Renal pelvis (tissue), 12 donors: ENCODE results near the gene CXCL8. TPM values are rescaled to one million over a fixed set of nuclear protein-coding genes. Genes with fewer than 3 reads are reported as not detected.
"Not testable (repeated sequence)": the region's sequence is repeated elsewhere in the genome, so short reads cannot be mapped to it uniquely, and the experiment has no call there.

Experiments used
- DNase-seq: peaks from one replicate; pipeline ENCODE4 v3.0.0-alpha.2; 2013
- long read RNA-seq, 16 experiments: transcript quantifications; one replicate each; lab custom pipeline, GENCODE V29; 2026
- polyA plus RNA-seq, 3 donors: library from polyadenylated mRNA; unstranded; fragments of 120-200 nt; gene quantifications; one replicate each; pipeline ENCODE4 v1.2.1, GENCODE V29; 2013; ENCODE audit not compliant: insufficient read length in 3 of 3

The CXCL8 gene
- under 1 TPM in 2 of 3 donors, not detected in 1; 0.17 to 0.31 TPM for polyA plus RNA-seq
- long read RNA-seq, donor 1 = 0 reads
- long read RNA-seq, donor 2 = 0 reads
- long read RNA-seq, donor 3 = 0 reads
- long read RNA-seq, donor 4 = 0 reads
- long read RNA-seq, donor 5 = 0 reads
- long read RNA-seq, donor 6 = 0 reads
- long read RNA-seq, donor 7 = 0 reads
- long read RNA-seq, donor 8, partial matches to known transcripts = 0 of 2 reads
- long read RNA-seq, donor 8, other reads (novel, unspliced or antisense) = 0 of 2 reads
- long read RNA-seq, donor 9, partial matches to known transcripts = 0 of 1 reads
- long read RNA-seq, donor 9, other reads (novel, unspliced or antisense) = 0 of 1 reads
- long read RNA-seq, donor 10, partial matches to known transcripts = 0 of 1 reads
- long read RNA-seq, donor 10, other reads (novel, unspliced or antisense) = 0 of 1 reads
- long read RNA-seq, donor 11 = 0 reads
- long read RNA-seq, donor 12, partial matches to known transcripts = 0 of 1 reads
- long read RNA-seq, donor 12, other reads (novel, unspliced or antisense) = 0 of 1 reads
- long read RNA-seq, donor 13 = 0 reads
- long read RNA-seq, donor 14 = 0 reads
- long read RNA-seq, donor 15 = 0 reads
- long read RNA-seq, donor 16 = 0 reads

DNA sequence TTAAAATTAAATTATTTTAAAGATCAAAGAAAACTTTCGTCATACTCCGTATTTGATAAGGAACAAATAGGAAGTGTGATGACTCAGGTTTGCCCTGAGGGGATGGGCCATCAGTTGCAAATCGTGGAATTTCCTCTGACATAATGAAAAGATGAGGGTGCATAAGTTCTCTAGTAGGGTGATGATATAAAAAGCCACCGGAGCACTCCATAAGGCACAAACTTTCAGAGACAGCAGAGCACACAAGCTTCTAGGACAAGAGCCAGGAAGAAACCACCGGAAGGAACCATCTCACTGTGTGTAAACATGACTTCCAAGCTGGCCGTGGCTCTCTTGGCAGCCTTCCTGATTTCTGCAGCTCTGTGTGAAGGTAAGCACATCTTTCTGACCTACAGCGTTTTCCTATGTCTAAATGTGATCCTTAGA is at the start of gene CXCL8:
Gene CXCL8, plus strand, starts transcription at position 217 of the 426 bp plus-strand sequence. Its CDS starts 90 bp downstream, at position 307.
- peak; percentile 17 for DNase-seq

DNA sequence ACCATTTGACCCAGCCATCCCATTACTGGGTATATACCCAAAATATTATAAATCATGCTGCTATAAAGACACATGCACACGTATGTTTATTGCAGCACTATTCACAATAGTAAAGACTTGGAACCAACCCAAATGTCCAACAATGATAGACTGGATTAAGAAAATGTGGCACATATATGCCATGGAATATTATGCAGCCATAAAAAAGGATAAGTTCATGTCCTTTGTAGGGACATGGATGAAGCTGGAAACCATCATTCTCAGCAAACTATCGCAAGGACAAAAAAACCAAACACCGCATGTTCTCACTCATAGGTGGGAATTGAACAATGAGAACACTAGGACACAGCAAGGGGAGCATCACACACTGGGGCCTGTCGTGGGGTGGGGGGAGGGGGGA is 49.2 kb upstream of the CXCL8 start:
- not testable (repeated sequence) for DNase-seq

DNA sequence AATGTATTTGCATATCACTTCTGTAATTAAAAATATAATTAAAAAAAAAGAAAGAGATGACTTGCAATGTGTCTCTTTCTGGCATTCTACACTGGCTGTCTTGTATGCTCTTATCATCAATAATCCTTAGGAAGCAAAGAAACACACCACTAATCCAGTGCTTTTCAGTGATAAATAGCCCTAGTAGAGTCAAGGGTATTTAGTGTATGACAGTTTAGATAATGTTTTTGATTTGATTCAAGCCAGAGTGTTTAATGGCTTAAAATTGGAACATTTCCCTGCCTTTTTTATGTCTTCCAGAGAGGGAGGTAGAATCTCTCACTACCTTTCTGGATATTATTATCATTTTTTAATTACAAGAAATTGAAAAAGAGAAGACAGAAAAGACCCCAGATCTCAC is 48.6 kb upstream of the CXCL8 start:
- DNase-seq = no peak

DNA sequence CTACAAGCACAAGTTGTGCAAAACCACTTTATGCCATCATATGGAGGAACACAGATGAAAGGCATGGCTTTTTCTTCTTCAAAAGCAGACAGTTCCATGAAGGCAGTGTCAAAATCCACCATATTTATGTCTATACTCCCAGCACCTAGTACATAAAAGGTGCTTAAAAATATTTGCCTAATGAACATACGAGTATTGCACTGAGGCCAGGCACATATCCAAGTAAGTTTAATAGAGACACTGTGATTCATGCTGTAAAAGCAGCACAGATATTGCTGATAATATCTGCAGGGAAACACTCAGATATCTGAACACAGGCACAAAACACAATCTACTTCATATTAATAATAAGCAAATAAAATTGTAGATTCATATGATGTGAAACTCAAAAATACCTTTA is 48.1 kb upstream of the CXCL8 start:
- no peak for DNase-seq

DNA sequence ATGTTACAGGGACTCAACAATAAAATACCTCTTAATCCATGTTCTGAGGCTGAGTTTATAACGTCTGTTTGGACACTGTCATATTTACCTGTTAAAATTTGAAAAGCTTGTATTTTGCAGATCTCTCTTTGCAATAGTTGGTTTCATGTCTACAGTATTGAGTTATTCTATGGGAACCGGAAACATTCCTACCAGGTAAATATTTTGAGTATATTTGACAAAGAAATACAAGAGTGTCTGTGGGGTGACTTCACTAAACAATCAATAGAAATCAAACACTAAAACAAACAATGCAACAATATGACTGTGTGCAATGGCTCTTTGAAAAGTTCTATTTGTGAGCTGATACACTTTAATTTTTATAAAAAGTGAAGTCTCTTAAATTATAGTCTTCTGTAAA is 47.7 kb upstream of the CXCL8 start:
- DNase-seq = no peak

DNA sequence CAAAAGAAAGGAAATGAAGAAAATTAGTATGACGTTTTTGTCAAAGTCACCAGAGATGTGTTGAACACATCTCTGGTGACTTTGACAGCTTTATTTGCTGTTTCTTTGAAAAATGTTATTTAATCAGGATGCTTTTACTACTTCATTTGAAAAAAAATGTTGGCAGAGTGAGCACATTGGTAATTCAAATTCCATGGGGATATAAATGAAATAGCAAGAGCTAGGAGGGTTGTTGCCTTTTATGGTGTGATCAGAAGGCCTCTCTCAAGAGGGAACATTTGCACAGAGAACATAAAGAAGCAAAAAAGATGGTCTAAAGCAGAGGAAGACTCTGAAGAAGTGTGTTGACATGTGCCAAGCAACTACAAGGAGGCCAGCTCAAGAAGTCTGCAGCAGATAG is 46.6 kb upstream of the CXCL8 start:
- DNase-seq = no peak

DNA sequence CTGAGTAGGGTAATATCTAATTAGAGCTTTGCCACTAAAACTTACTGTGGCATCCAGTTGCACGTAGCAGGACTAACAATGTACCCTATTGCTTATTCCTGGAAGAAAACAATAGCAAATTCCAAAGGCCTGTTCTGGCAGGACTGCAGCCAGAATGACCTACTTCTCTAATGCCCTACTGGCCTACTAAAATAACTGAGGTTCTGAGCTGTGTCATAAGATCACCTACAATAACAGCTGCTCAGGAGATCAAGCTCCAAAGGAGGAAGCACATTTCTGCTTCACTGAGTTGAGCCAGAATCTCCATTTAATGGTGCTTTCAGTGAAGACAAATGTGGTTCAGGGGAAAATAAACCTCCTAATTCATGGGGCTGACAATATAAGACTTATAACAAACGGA is 42.2 kb upstream of the CXCL8 start:
- peak; percentile 72 for DNase-seq

DNA sequence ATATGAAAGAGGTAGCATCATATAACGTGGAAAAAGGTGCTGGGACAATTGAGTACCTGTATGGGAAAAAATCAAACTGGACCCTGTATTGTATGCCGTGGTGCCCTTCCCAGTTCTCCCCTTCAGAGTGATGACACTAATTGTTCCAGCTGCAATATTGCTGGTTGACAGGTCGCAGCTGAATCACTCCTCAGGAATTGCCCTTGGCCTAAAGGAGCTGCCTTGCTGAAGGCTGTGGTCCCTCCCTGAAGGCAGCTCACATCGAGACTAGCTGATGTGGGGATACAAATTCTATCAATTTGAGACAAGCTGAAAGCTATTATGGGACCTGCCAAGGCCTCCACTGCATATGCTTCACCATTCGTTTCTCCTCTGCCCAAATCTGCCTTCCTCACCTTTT is 39.3 kb upstream of the CXCL8 start:
- DNase-seq = no peak

DNA sequence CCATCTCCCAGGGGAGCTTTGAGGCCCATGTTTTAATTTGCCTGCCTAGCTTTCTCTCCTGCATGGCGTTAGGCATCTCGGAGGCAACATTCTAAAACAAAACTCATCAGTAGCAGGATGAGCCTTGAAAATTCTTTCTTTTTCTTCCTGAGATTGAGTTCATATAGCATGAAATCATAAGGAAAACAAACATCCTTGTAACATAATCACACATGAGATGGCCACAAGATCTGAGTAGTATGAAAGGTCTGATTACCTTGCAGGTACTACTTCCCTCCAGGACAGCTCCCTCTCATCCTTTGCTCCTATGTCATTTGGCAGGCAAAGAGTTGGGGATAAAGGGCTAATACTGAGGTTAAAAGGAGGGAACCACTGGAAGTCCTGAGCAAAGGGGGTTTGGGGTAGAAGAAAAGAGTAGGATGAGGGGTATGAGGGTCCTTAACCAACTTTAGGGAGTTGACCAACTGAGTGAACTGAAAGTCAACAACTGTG is 37.5 kb upstream of the CXCL8 start:
- DNase-seq = no peak

DNA sequence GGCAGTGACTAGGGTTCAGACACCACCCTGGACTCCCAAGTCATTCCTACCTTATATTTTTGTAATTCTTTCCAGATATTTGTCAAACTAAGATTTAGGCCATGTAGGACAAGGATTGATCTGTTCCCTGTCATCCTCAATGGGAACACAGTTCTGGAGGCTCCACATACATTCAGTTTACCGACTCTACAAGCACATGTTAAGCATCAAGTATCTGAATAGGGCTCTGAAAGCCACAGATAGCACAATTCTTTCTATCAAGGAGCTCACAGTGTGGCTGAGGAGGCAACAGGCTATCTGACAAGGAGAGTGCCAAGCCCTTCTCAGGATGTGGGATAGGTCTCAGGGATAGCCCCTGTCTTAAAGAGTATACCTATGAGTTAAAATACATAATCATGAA is 37.0 kb upstream of the CXCL8 start:
- DNase-seq = no peak

DNA sequence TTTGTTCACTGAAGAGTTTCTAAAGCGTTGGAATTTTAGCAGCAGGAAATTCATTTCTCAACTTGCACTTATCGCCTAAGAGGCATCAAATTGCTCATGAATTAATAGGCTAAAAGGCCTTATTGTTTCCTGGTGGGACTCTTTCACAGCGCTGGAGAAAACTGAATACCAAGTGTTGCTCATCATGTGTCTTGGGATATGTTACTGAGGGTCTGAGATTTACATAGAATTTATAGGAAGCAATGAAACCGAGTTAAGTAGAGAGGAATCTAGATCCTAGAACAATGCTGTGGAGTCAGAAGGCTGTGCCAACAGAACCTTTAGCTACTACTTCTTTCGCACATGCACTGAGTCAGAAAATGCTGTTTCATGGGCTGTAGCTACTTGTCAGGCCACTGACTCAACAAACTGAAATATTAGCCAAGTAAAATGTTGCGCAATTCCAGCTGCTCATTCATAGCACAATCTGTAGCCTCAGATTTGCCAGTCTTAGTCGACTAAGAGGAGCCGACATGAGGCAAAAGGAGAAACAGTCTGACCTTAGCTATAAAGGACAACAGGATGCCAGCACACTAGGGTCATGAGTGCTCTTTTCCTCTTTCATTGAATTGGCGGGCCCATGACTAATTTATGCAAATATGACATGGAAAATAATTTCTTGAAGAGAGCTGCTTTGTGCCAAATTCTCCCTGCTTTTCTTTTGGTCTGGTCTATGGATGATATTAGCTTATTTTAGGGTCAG is 35.9 kb upstream of the CXCL8 start:
- no peak for DNase-seq

DNA sequence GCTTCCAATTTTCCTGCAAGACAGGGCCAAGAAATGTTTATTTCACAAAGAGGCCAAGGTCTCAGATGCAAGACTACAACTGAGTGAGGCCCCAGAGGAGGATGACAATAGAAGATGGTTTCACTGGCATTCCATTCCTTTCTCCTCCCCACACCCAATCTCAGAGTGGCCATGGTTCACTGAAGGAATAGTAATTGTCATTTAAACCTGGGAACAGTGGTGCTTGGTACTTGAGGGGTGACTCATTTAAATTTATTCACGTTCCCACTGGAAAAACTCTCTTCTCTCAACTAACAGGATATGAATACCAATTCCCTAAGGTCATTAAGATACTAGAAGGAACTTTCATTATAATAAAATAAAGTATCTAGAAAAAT is 35.3 kb upstream of the CXCL8 start:
- DNase-seq = no peak

DNA sequence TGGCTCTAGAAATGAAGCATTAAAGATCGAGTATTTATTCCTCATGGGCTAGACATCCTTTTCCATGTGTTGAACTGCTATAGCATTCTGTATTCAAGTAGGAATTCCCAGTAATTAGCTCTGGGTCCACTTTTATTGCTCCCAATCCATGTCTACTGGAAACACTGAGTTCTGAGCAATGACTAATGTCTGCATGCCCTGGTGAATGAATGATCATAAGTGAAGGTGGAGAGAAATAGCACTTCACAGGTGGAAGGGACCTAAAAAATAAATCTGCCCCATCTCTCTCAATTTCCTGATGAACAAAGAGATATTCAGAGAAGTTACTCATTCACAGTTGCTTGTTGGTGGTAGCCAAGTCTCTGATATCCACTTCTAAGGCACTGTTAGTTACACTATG is 34.6 kb upstream of the CXCL8 start:
- DNase-seq = no peak

DNA sequence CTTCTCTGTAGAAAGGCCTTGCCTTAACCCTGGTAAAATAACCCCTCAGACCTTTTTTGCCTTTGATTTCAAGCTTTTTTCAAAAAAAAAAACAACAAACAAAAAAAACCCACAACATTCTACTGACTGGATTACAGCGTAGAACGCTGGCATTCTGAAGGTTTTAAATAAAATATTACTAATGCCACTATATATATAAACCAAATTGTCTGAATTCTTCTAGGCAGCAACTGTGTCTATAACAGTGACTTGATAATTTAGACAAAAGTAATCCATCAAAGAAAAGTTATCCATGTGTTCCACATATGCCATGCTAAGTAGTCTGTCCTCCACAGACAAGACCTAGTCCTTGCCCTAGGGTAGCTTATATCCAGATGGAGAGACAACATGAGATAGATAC is 33.6 kb upstream of the CXCL8 start:
- no peak for DNase-seq

DNA sequence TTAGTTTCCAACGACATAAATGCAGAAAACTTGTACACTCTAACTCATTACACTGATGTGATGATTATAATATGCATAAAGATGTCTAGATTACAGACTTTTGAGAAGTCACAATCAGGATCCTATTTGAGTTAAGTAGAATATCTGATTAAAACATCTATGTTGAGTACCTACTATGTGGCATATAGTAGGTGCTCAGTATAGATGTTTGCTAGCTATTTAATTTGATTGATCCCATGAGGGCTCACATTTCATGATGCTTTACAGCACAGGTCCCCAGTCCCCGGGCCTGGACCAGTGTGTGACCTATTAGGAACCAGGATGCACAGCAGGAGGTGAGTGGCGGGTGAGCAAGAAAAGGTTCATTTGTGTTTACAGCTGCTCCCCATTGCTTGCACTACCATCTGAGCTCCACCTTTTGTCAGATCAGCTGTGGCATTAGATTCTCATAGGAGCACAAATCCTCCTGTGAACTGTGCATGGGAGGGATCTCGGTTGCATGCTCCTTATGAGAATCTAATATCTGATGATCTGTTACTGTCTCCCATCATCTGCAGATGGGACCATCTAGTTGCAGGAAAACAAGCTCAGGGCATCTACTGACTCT is 33.0 kb upstream of the CXCL8 start:
- DNase-seq = no peak

DNA sequence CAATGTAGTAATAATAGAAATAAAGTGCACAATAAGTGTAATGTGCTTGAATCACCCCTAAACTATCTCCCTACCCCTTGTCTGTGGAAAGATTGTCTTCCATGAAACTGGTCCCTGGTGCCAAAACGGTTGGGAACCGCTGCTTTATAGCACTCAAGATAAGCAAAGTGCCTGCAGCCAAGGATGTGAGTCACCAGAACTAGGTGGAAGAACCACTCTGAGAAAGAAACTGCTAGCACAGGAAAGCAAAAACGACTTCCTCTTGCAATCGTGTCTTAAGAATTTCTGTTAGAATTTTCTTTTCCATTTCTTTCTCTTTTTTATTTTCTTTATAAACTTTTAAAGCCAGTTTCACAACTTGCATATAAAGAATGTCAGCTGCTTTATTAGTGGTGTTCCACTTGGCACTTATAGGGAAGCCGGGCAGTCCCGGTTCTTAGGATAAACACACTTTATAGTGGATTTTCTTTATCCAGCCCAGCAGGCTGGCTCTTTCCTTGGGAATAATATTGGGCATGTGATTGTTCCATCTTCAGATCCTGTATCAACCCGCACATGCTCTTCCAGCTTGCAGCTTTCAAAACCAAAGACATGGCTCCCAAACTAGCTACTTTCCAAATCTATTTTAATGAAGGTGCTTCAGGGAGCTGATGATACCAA is 32.3 kb upstream of the CXCL8 start:
- DNase-seq = no peak

DNA sequence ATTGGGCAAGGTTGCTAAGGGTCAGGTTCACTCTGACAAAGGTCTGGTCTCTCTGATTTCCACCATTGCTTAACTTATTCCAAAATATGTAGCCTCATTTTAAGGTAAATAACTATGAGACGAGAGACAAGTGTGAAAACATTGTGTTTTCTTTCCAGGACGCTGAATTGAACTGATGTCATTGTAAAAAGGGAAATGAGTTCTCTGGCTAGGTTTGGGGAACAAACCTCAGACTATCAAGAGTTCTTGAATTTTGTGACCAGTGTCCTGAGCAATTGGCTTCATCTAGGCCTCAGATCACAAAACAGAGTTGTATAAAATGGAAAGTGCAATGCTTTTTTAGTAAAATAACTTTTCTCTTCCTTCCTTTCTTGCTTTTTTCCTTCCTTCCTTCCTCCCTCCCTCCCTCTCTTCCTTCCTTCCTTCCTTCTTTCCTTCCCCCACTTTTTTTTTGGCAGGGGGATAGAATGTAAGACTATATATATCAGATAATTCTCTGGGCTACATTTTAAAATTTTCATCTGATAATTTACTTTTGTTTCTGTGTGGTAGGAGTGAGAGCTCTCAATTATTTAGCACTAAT is 30.8 kb upstream of the CXCL8 start:
- no peak for DNase-seq

DNA sequence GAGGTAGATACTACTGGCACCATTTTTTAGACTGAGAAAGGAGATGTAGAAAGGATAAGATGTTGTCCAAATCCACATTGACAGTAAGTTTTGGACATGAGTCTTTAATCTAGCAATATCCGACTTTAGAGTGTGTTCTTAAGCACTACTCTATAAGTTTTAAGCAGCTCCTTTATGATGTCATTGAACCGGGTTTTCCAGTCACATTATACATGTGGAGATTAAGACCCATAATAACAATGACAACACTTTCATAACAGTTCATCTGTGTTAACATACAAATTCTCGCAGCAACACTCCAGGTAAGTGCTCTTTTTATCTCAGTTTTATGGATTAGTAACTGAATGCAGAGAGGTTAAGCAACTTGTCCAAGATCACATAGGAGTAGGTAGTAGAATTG is 30.3 kb upstream of the CXCL8 start:
- no peak for DNase-seq

DNA sequence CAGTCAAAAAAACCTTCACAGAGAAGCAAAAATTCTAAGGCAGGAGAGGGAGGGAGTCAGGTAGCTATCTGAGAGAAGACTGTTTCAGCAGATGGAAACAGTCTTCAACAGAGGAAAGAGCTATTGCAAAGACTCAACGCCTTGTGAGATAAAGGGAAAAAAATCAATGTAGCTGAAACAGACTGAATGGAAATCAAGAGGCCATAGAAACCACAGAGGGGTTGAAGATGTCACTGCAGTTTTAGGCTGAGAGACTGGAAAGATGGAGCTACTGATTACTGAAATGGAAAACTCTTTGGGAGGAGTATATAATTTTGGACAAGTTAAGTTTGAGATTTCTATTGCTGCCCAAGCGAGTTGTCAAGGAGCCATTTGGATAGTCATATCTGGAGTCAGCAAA is 28.4 kb upstream of the CXCL8 start:
- no peak for DNase-seq

DNA sequence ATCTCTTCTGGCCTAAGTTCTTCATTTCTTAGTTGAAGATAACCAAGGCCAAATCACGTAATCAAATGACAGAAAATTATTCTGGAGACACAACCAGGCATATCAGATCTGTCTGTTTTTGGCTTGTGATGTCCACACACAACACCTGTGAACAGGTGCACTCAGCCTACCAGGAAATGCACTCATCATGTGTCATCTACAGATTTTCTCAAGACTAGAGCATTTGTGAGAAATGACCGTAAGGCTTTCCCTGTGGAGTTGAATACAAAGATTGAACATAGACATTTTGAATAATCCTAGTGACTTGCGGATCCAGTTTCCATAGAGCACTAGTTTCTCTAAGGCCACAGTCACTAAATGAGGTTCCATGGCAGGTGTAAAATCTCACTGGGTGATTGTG is 26.7 kb upstream of the CXCL8 start:
- DNase-seq = no peak

DNA sequence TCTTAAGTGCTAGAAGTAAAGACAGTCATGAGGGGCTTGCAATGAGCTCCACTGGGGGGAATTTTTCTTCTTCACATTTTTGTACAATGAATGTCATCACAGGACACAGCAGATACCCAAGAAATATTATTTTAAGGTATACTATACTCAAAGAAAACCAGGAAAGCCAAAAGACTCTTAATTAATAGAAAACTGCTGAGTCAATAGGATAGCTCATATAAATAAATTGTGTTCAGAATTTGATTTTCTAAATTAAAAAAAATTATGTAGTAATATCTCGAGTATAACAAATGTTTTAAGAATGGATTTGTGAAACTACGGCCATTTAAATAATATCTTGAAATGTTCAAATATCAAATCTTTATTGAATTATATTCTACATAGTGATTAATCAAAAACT is 25.7 kb upstream of the CXCL8 start:
- DNase-seq = no peak

DNA sequence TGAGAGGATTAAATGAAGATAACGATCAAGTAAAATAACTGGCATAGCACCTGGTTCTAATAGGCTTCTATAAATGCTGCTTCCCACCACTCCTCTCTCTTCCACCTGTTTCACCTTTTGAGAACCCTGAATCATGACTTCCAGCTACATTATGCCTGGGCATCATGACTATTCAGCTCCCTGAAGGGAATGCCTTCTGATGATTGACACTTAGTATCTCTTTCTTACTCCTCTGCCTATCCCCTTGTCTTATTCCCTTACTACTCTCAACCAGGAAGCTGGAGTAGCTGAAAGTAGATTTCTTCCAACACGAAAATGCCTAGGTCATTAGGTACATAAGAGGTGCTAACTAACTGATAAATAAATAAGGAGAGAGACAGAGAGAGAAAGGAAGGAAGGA is 24.7 kb upstream of the CXCL8 start:
- no peak for DNase-seq
